ENCODE measurements around the gene CHST11. TPM values are rescaled to one million over a fixed set of nuclear protein-coding genes. Genes with fewer than 3 reads are reported as not detected.
"Not testable (repeated sequence)": the region's sequence is repeated elsewhere in the genome, so short reads cannot be mapped to it uniquely, and the experiment has no call there.

The CHST11 gene
- total and polyA plus RNA-seq, 10 donors, result 5.2 to 65.1 (median 48.4) TPM

GRCh38 chr12:104608998-104609397, 152.2 kb downstream of the CHST11 start:
- 81 to 96% (median 86%) methylated on average over 4 of the region's 4 CpGs for WGBS, 5 donors
- H3K4me3 ChIP-seq, result no peak overlapping the region
- TF ChIP-seq POLR2AphosphoS5 (IDR thresholded peaks at IDR 0.05), result no peak
- TF ChIP-seq, protein P1, sequence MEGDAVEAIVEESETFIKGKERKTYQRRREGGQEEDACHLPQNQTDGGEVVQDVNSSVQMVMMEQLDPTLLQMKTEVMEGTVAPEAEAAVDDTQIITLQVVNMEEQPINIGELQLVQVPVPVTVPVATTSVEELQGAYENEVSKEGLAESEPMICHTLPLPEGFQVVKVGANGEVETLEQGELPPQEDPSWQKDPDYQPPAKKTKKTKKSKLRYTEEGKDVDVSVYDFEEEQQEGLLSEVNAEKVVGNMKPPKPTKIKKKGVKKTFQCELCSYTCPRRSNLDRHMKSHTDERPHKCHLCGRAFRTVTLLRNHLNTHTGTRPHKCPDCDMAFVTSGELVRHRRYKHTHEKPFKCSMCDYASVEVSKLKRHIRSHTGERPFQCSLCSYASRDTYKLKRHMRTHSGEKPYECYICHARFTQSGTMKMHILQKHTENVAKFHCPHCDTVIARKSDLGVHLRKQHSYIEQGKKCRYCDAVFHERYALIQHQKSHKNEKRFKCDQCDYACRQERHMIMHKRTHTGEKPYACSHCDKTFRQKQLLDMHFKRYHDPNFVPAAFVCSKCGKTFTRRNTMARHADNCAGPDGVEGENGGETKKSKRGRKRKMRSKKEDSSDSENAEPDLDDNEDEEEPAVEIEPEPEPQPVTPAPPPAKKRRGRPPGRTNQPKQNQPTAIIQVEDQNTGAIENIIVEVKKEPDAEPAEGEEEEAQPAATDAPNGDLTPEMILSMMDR (IDR thresholded peaks at IDR 0.05 in 8 of 11, conservative IDR thresholded peaks at IDR 0.05 in 3 of 11), result no peak
- TF ChIP-seq POLR2A (IDR thresholded peaks at IDR 0.05), result no peak

GRCh38 chr12:104609445-104609844, 152.7 kb downstream of the CHST11 start:
- no peak for DNase-seq
- H3K27me3 ChIP-seq (replicated peaks in 1 of 7), result no peaks in the 10 kb centered on the region
- intact Hi-C loops (cut with DNase I; ENCODE audit: low total_unique reads), result no loop called here
- H3K9me3 ChIP-seq, result no peaks in the 10 kb centered on the region
- TF ChIP-seq, protein P1 (IDR thresholded peaks at IDR 0.05 in 8 of 11, conservative IDR thresholded peaks at IDR 0.05 in 3 of 11), result no peak
- TF ChIP-seq POLR2AphosphoS5 (IDR thresholded peaks at IDR 0.05) (no peak), POLR2A (IDR thresholded peaks at IDR 0.05) (no peak)
- H3K4me3 ChIP-seq, result no peak overlapping the region
- peaks cover 12 to 84% (median 28%) of the 10 kb centered on the region in 6 donors for H3K4me1 ChIP-seq
- peak overlapping the region in 3 of 8 donors; percentile 6 to 19 (median 9) for H3K27ac ChIP-seq
- H3K36me3 ChIP-seq, result peaks cover 0 to 20% (median 0%) of the 10 kb centered on the region in 6 donors

More at GRCh38 chr12:104608998-104609397, 152.2 kb downstream of the CHST11 start:
- peaks cover 0 to 20% (median 0%) of the 10 kb centered on the region in 6 donors for H3K36me3 ChIP-seq
- H3K9me3 ChIP-seq, result no peaks in the 10 kb centered on the region
- H3K27me3 ChIP-seq (replicated peaks in 1 of 7), result no peaks in the 10 kb centered on the region
- H3K4me1 ChIP-seq, result peaks cover 16 to 88% (median 32%) of the 10 kb centered on the region in 6 donors
- DNase-seq, result no peak
- intact Hi-C loops (cut with DNase I; ENCODE audit: low total_unique reads), result no loop called here
- H3K27ac ChIP-seq, result peak overlapping the region in 3 of 8 donors; percentile 6 to 19 (median 9)

DNA sequence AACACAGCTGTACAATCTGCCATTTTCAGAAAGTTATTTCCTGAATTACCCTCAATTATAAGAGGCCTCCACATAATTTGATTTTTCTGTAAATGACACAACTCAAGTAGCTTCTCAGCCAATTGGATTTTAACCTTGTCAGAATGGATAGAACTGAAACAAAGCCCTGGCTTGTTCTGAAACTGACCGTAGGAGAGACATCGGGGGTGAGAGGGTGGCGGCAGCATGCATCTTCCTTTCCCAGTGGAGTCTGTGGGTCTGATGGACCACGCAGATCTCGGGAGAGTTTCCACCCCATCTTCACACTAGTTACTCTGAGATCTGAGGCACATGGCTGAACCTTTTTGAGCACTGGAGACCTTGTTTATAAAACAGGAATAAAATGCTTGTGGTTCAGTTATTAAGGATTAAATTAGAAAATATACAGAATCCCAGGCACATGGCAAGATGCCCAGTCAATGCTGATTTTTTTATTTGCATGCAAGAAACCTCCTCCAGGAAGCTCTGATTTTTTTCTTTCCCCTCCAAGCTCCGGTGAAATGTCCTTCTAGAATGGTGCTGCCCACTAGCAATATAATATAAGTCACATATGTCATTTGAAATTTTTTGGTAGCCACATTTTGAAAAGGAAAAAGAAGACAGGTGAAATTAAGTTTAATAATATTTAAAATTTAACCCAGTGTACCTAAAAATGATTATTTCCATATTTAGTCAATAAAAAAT, 153.9 kb downstream of the CHST11 start:
- 72 to 85% (median 78%) methylated on average over 6 of the region's 6 CpGs for WGBS, 5 donors
- Histone ChIP-seq H3K27me3 (replicated peaks in 1 of 7) (no peaks in the 10 kb centered on the region), H3K9me3 (no peaks in the 10 kb centered on the region), H3K27ac (peak overlapping the region in 2 of 8 donors; percentile 47 to 50), H3K4me3 (no peak overlapping the region), H3K36me3 (peaks cover 0 to 20% (median 0%) of the 10 kb centered on the region in 6 donors), H3K4me1 (peaks cover under 1 to 79% (median 22%) of the 10 kb centered on the region in 6 donors)
- TF ChIP-seq POLR2AphosphoS5 (IDR thresholded peaks at IDR 0.05) (no peak), POLR2A (IDR thresholded peaks at IDR 0.05) (no peak)
- TF ChIP-seq, protein P1 (IDR thresholded peaks at IDR 0.05 in 8 of 11, conservative IDR thresholded peaks at IDR 0.05 in 3 of 11), result no peak
- no peak for DNase-seq
- intact Hi-C loops (cut with DNase I; ENCODE audit: low total_unique reads), result no loop called here

DNA sequence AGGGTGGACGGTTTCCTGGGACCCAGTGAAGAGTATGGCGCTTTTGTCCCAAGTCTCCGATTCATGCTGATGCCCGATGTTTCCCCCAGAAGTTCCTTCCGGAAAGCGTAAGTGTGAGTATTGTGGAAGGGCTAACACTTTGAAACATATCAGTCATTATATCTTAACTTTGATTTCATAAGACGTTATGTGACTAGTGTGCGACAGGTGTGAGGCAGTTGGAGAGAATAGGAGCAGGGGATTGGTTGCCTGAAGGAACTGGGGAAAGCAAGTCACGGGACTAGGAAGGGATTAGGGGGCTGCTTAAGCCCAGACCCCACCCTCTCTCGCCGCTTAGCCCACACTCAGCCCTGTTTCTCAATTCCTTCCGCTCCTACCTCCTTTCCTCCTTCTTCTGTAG, 154.9 kb downstream of the CHST11 start:
- no peak for TF ChIP-seq POLR2AphosphoS5 (IDR thresholded peaks at IDR 0.05)
- TF ChIP-seq POLR2A (IDR thresholded peaks at IDR 0.05), result no peak
- TF ChIP-seq, protein P1 (IDR thresholded peaks at IDR 0.05 in 8 of 11, conservative IDR thresholded peaks at IDR 0.05 in 3 of 11), result no peak

GRCh38 chr12:104613372-104613771, 156.6 kb downstream of the CHST11 start:
- intact Hi-C loops (cut with DNase I; ENCODE audit: low total_unique reads); H3K27me3 ChIP-seq (replicated peaks in 1 of 7); DNase-seq; H3K9me3 ChIP-seq; H3K4me3 ChIP-seq: not testable (repeated sequence)
- Histone ChIP-seq H3K4me1 (peaks cover 0 to 73% (median 18%) of the 10 kb centered on the region in 6 donors), H3K36me3 (peaks cover 0 to 12% (median 0%) of the 10 kb centered on the region in 6 donors), H3K27ac (peak overlapping the region in 1 of 8 donors; percentile 28)
- WGBS, 5 donors, result 82 to 96% (median 86%) methylated on average over 3 of the region's 3 CpGs

More for the DNA sequence above, 154.9 kb downstream of the CHST11 start:
- no peaks in the 10 kb centered on the region for H3K9me3 ChIP-seq
- H3K36me3 ChIP-seq, result peaks cover 0 to 20% (median 0%) of the 10 kb centered on the region in 6 donors
- no peak overlapping the region for H3K4me3 ChIP-seq
- H3K27ac ChIP-seq, result no peak overlapping the region
- intact Hi-C loops (cut with DNase I; ENCODE audit: low total_unique reads), result no loop called here
- DNase-seq, result no peak
- WGBS, 5 donors, result 92 to 97% (median 95%) methylated on average over 12 of the region's 12 CpGs
- H3K4me1 ChIP-seq, result peaks cover 0 to 79% (median 19%) of the 10 kb centered on the region in 6 donors
- H3K27me3 ChIP-seq (replicated peaks in 1 of 7), result no peaks in the 10 kb centered on the region

Measured in spleen (tissue), 11 donors.